Mesothelial cell of epicardium (in vitro differentiated cells): ENCODE measurements around the gene PPP1R14D. TPM values are rescaled to one million over a fixed set of nuclear protein-coding genes. Genes with fewer than 3 reads are reported as not detected.
A peak's percentile ranks its signal among the peaks of the same experiment; 100 is the strongest.

Source experiments
- DNase-seq, 2 experiments: peaks; one replicate each; pipeline ENCODE4 v3.0.0; 2021; ENCODE audit warnings: low spot score in 2 of 2; ENCODE audit not compliant: unreplicated experiment in 2 of 2
- H3K27ac Mint-ChIP-seq: 2 replicates; pipeline ENCODE4 v1.8.0; 2021; ENCODE audit warnings: mixed read lengths
- H3K27me3 Mint-ChIP-seq: 2 replicates; pipeline ENCODE4 v1.8.0; 2021; ENCODE audit warnings: low read depth, mixed read lengths
- H3K36me3 Mint-ChIP-seq: 2 replicates; pipeline ENCODE4 v1.8.0; 2021; ENCODE audit warnings: mixed read lengths
- H3K4me1 Mint-ChIP-seq: 2 replicates; pipeline ENCODE4 v1.8.0; 2021; ENCODE audit warnings: mixed read lengths
- H3K4me3 Mint-ChIP-seq: 2 replicates; pipeline ENCODE4 v1.8.0; 2021; ENCODE audit warnings: mild to moderate bottlenecking, moderate library complexity, mixed read lengths
- H3K9me3 Mint-ChIP-seq: 2 replicates; pipeline ENCODE4 v1.8.0; 2021; ENCODE audit warnings: mixed read lengths
- CTCF ChIP-seq: fragments of 200-600 bp; sonication (generic); IDR thresholded peaks from one replicate; pipeline ENCODE4 v1.5.0; 2021; ENCODE audit warnings: antibody characterized with exemption; ENCODE audit not compliant: unreplicated experiment
- total RNA-seq: library from RNA; stranded (reverse); gene quantifications from 3 replicates; pipeline ENCODE4 v1.2.1, GENCODE V29; 2021

The PPP1R14D gene
- total RNA-seq, 1 donor from 2014 or later = 1.7 TPM

GRCh38 chr15:40821195-40821594 is 7.3 kb downstream of the PPP1R14D start:
- Mint-ChIP-seq H3K36me3 (no peaks in the 10 kb centered on the region), H3K27ac (no peak overlapping the region), H3K9me3 (no peaks in the 10 kb centered on the region), H3K27me3 (no peaks in the 10 kb centered on the region), H3K4me1 (peaks cover 13% of the 10 kb centered on the region), H3K4me3 (no peak overlapping the region)
- TF ChIP-seq CTCF = no peak
- no peak for DNase-seq

- no peak for DNase-seq
- TF ChIP-seq CTCF = no peak
- H3K27me3 Mint-ChIP-seq = no peaks in the 10 kb centered on the region
- no peak overlapping the region for H3K27ac Mint-ChIP-seq
- H3K9me3 Mint-ChIP-seq = no peaks in the 10 kb centered on the region
- H3K36me3 Mint-ChIP-seq = peaks cover 6% of the 10 kb centered on the region
- no peak overlapping the region for H3K4me3 Mint-ChIP-seq
- peaks cover 10% of the 10 kb centered on the region for H3K4me1 Mint-ChIP-seq
Measured at GRCh38 chr15:40819048-40819447, 9.5 kb downstream of the PPP1R14D start.

GRCh38 chr15:40815042-40815698 is 13.3 kb downstream of the PPP1R14D start:
- peaks cover 12% of the 10 kb centered on the region for H3K36me3 Mint-ChIP-seq
- H3K4me1 Mint-ChIP-seq = peaks cover 10% of the 10 kb centered on the region
- no peak overlapping the region for H3K4me3 Mint-ChIP-seq
- H3K27ac Mint-ChIP-seq = peak overlapping the region; percentile 18
- TF ChIP-seq CTCF = no peak
- no peak for DNase-seq
- no peaks in the 10 kb centered on the region for H3K27me3 Mint-ChIP-seq
- no peaks in the 10 kb centered on the region for H3K9me3 Mint-ChIP-seq

- H3K9me3 Mint-ChIP-seq = no peaks in the 10 kb centered on the region
- H3K27me3 Mint-ChIP-seq = no peaks in the 10 kb centered on the region
- TF ChIP-seq CTCF = no peak
- H3K27ac Mint-ChIP-seq = peak overlapping the region; percentile 3
- no peak for DNase-seq
- peaks cover 16% of the 10 kb centered on the region for H3K4me1 Mint-ChIP-seq
- peaks cover 12% of the 10 kb centered on the region for H3K36me3 Mint-ChIP-seq
- no peak overlapping the region for H3K4me3 Mint-ChIP-seq
Measured at GRCh38 chr15:40812721-40813425, 15.6 kb downstream of the PPP1R14D start.

- DNase-seq = no peak
- Mint-ChIP-seq H3K4me3 (peak overlapping the region; percentile 99), H3K36me3 (peaks cover 6% of the 10 kb centered on the region), H3K27ac (no peak overlapping the region), H3K27me3 (no peaks in the 10 kb centered on the region), H3K4me1 (peaks cover 17% of the 10 kb centered on the region), H3K9me3 (no peaks in the 10 kb centered on the region)
- TF ChIP-seq CTCF = no peak
Measured at GRCh38 chr15:40808861-40809450, 19.6 kb downstream of the PPP1R14D start.
